Activated B cell treated with CpG ODN at 0.5 μM for 24 hours (primary cell): ENCODE measurements around the gene MAPK1IP1L. TPM values are rescaled to one million over a fixed set of nuclear protein-coding genes. Genes with fewer than 3 reads are reported as not detected.
A peak's percentile ranks its signal among the peaks of the same experiment; 100 is the strongest.

ENCODE experiments used
- ATAC-seq: fragments of 200-7000 bp; cut with Tn5 transposase; one replicate; pipeline ENCODE4 v1.10.0; 2021; ENCODE audit warnings: low read depth, mild to moderate bottlenecking, moderate library complexity
- CTCF ChIA-PET: fragments of 350-600 bp; sonication (Branson Sonifier 250); formaldehyde crosslinking; loops from one replicate; lab custom pipeline; 2021; ENCODE audit warnings: antibody characterized with exemption; lab: Charles Lee
- POLR2A ChIA-PET: fragments of 350-600 bp; sonication (Branson Sonifier 250); formaldehyde crosslinking; loops from one replicate; lab custom pipeline; 2021; ENCODE audit warnings: antibody characterized with exemption; lab: Charles Lee
- DNase-seq: peaks from one replicate; pipeline ENCODE4 v3.0.0; 2022
- H3K27ac Mint-ChIP-seq: one replicate; pipeline ENCODE4 v1.8.0; 2020; ENCODE audit warnings: mixed read lengths
- H3K27me3 Mint-ChIP-seq: one replicate; pipeline ENCODE4 v1.8.0; 2021; ENCODE audit warnings: mixed read lengths
- H3K36me3 Mint-ChIP-seq: one replicate; pipeline ENCODE4 v1.8.0; 2021; ENCODE audit warnings: low read depth, mixed read lengths
- H3K4me1 Mint-ChIP-seq: one replicate; pipeline ENCODE4 v1.8.0; 2021; ENCODE audit warnings: mixed read lengths
- H3K4me3 Mint-ChIP-seq: one replicate; pipeline ENCODE4 v1.8.0; 2020; ENCODE audit warnings: mild to moderate bottlenecking, mixed read lengths
- H3K9me3 Mint-ChIP-seq: one replicate; pipeline ENCODE4 v1.8.0; 2020; ENCODE audit warnings: mixed read lengths
- intact Hi-C: fragments of 100-400 bp; cut with micrococcal nuclease; formaldehyde crosslinking; loops from one replicate; pipeline ENCODE4 v1.15.1; 2024
- total RNA-seq: library from RNA; stranded (reverse); gene quantifications from 2 replicates; pipeline ENCODE4 v1.2.3, GENCODE V29; 2022
- TF ChIP-seq, protein P1 (sequence below): fragments of 200-600 bp; IDR thresholded peaks from one replicate; pipeline ENCODE4 v1.8.0; 2022; ENCODE audit warnings: antibody characterized with exemption, mild to moderate bottlenecking

The MAPK1IP1L gene
- total RNA-seq, 1 donor from 2014 or later: 130 TPM

DNA sequence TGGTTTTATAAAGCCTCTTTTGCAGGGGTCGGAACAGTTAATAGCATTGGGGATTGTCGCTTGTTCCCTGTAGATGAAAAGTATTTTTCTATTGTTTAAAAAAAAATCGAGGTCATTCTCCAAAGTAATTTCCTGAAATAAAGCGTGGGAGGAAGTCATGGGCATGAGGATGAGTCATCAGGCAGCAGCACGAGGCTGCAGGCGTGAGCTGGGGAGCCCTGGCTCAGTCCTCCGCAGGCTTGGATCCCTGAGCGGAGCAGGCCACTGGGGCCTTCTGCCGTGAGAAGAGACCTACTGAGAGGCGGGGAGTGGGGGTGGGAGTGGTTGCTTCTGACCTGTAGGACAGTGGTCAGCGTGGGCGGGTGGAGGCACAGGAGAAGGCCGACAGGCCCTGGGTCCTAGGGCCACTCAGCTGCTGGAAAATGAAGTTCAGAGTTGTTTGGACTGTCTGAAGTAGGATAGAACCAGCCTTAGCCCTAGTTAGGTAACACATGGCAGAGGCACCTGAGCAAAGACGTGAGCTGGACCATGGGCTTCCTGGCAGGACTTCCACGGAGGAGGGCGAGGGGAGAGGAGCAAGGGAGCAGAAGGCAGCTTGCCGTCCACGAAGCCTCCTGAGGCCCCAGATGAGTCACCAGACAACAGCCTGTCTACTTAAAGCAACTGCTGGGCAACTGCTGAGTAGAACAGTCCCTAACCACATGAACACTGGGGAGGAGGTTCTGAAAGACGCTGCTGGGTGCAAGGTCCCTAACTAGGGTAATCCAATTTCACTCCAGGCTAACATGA lies 56.5 kb downstream of the MAPK1IP1L start:
- ChIA-PET CTCF (interaction anchor here (1.3 kb wide), 1 partner anchor 15 kb away, joined by 4 read pairs; no protein-coding TSS in a partner anchor), POLR2A (interaction anchor here (0.8 to 1.6 kb wide), 2 partner anchors 22 to 53 kb away, joined by 3 to 7 read pairs; partner anchors contain the start of gene LGALS3)
- Mint-ChIP-seq H3K4me3 (no peak overlapping the region), H3K27ac (peak overlapping the region; percentile 27), H3K4me1 (peaks cover 25% of the 10 kb centered on the region), H3K27me3 (no peaks in the 10 kb centered on the region), H3K36me3 (no peaks in the 10 kb centered on the region), H3K9me3 (peaks cover 4% of the 10 kb centered on the region)
- ATAC-seq: peak; percentile 82
- intact Hi-C loops: no loop called here
- TF ChIP-seq, protein P1, sequence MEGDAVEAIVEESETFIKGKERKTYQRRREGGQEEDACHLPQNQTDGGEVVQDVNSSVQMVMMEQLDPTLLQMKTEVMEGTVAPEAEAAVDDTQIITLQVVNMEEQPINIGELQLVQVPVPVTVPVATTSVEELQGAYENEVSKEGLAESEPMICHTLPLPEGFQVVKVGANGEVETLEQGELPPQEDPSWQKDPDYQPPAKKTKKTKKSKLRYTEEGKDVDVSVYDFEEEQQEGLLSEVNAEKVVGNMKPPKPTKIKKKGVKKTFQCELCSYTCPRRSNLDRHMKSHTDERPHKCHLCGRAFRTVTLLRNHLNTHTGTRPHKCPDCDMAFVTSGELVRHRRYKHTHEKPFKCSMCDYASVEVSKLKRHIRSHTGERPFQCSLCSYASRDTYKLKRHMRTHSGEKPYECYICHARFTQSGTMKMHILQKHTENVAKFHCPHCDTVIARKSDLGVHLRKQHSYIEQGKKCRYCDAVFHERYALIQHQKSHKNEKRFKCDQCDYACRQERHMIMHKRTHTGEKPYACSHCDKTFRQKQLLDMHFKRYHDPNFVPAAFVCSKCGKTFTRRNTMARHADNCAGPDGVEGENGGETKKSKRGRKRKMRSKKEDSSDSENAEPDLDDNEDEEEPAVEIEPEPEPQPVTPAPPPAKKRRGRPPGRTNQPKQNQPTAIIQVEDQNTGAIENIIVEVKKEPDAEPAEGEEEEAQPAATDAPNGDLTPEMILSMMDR: no peak
- no peak for DNase-seq

DNA sequence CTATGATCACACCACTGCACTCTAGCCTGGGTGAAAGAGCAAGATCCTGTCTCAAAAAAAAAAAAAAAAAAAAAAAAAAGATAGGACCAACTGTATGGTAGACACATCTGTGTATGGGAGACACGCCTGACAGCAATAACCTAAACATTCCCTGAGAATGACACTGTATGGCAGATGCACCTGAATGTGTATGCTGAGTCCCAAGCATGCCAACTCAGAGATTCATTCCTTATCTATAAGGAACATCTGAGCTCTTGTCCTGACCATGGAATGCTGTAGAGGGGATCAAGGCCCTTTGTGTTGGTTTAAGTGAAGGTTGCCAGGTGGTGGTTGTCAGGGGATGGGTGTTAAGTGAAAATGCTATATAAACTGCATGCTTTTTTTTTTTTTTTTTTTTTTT lies 58.4 kb downstream of the MAPK1IP1L start:
- Mint-ChIP-seq H3K36me3 (no peaks in the 10 kb centered on the region), H3K27ac (no peak overlapping the region), H3K27me3 (no peaks in the 10 kb centered on the region), H3K4me3 (no peak overlapping the region), H3K4me1 (peaks cover 9% of the 10 kb centered on the region), H3K9me3 (no peaks in the 10 kb centered on the region)
- CTCF ChIA-PET: no interaction called here
- no peak for DNase-seq
- intact Hi-C loops: no loop called here
- ATAC-seq: no peak
- POLR2A ChIA-PET: interaction anchor here (0.6 to 1.0 kb wide), 2 partner anchors 20 to 59 kb away, joined by 3 to 4 read pairs; partner anchors contain the start of gene LGALS3
- TF ChIP-seq, protein P1: no peak

DNA sequence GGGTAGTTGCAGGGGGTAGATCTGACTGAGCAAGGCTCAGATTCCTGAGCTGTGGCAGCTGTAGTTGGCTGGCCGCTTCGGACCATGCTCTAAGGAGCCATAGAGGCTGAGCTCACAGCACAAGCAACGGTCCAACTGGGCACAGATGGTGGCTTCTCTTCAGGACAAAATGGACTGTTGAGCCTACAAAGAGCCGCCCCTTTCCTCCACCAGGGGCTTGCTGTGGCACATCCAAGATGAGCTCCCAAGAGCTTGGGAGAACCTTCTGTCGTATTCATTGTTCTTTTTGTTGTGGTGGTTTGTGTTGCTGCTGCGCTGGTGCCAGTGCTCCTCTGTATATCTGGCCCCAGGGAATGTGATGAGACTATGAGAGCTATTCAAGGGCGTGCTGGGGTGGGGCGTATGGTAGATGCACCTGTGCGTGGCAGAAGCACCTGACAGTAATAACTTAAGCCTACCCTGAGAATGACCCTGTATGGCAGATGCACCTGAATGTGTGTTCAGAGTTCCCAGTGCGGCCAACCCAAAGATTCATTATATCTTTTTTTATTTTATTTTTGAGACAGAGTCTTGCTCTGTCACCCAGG lies 59.8 kb downstream of the MAPK1IP1L start:
- no peaks in the 10 kb centered on the region for H3K9me3 Mint-ChIP-seq
- no peak overlapping the region for H3K27ac Mint-ChIP-seq
- no peaks in the 10 kb centered on the region for H3K27me3 Mint-ChIP-seq
- DNase-seq (no peak), ATAC-seq (no peak)
- intact Hi-C loops: no loop called here
- H3K36me3 Mint-ChIP-seq: no peaks in the 10 kb centered on the region
- TF ChIP-seq, protein P1: no peak
- POLR2A ChIA-PET: no interaction called here
- CTCF ChIA-PET: no interaction called here
- H3K4me1 Mint-ChIP-seq: peaks cover 9% of the 10 kb centered on the region
- no peak overlapping the region for H3K4me3 Mint-ChIP-seq

DNA sequence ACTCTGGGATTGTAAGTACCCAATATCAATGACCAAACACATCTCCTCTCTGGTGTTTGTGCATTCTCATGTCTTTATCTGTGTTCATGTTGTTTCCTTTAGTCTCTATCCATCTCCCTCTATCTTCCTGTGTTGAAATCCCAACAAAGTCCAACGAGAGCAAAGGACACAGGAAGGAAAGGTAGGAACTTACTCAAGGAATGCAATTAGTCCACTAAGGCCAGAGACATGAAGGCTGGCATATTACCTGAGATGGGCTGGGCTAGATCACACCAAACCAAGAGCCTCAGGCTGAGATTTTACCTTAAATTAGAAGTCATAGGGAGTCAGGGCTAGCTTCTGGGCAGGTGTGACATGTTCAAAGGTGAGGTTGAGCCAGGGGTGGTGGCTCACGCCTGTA lies 63.3 kb downstream of the MAPK1IP1L start:
- ChIA-PET CTCF (no interaction called here), POLR2A (interaction anchor here (1.4 kb wide), 1 partner anchor 15 kb away, joined by 3 read pairs; no protein-coding TSS in a partner anchor)
- H3K27me3 Mint-ChIP-seq: no peaks in the 10 kb centered on the region
- H3K27ac Mint-ChIP-seq: no peak overlapping the region
- H3K4me3 Mint-ChIP-seq: no peak overlapping the region
- ATAC-seq: no peak
- DNase-seq: no peak
- H3K9me3 Mint-ChIP-seq: no peaks in the 10 kb centered on the region
- intact Hi-C loops: no loop called here
- TF ChIP-seq, protein P1: no peak
- H3K4me1 Mint-ChIP-seq: no peaks in the 10 kb centered on the region
- H3K36me3 Mint-ChIP-seq: no peaks in the 10 kb centered on the region

DNA sequence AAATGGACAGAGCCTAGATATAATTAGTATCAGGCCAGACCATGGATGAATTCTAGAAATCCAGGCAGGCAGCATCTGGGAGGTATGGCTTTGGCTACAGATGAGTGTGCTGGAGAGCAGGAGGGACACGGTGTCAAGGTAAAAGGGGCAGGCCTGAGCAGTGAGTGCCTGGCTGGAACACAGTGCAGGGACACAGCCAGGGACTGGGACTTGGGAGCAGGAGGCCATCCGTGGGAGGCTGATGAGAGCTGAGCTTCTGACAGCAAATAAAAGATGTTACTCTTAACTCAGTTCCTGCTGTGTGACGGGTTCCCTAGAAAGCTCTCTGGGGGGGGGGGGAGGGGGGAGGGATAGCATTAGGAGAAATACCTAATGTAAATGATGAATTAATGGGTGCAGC lies 64.0 kb downstream of the MAPK1IP1L start:
- ChIA-PET CTCF (no interaction called here), POLR2A (no interaction called here)
- intact Hi-C loops: no loop called here
- no peaks in the 10 kb centered on the region for H3K9me3 Mint-ChIP-seq
- no peak overlapping the region for H3K4me3 Mint-ChIP-seq
- H3K27me3 Mint-ChIP-seq: no peaks in the 10 kb centered on the region
- TF ChIP-seq, protein P1: no peak
- no peaks in the 10 kb centered on the region for H3K36me3 Mint-ChIP-seq
- no peaks in the 10 kb centered on the region for H3K4me1 Mint-ChIP-seq
- DNase-seq (no peak), ATAC-seq (no peak)
- H3K27ac Mint-ChIP-seq: no peak overlapping the region
